Muscle layer of duodenum (tissue), 2 donors: ENCODE measurements around the gene ATP8B2.

Experiments
- H3K27ac ChIP-seq: one replicate; pipeline ENCODE4 v1.7.0; 2013; ENCODE audit warnings: mild to moderate bottlenecking, low read length
- H3K27me3 ChIP-seq: one replicate; pipeline ENCODE4 v1.7.0; 2013; ENCODE audit warnings: low read depth, mild to moderate bottlenecking, control low read depth, low read length
- H3K36me3 ChIP-seq, 2 donors: one replicate each; pipeline ENCODE4 v1.7.0; 2013; ENCODE audit warnings: low read length in 2 of 2, control low read depth in 1 of 2, mild to moderate bottlenecking in 1 of 2; ENCODE audit not compliant: insufficient read depth in 2 of 2, control insufficient read depth in 1 of 2
- H3K4me1 ChIP-seq, 2 donors: one replicate each; pipeline ENCODE4 v1.7.0; 2013; ENCODE audit warnings: low read length in 2 of 2, mild to moderate bottlenecking in 2 of 2, control low read depth in 1 of 2, moderate library complexity in 1 of 2; ENCODE audit not compliant: insufficient read depth in 2 of 2, control insufficient read depth in 1 of 2
- H3K4me3 ChIP-seq, 2 donors: one replicate each; pipeline ENCODE4 v1.7.0; 2013; ENCODE audit warnings: low read length in 2 of 2, low read depth in 1 of 2, mild to moderate bottlenecking in 1 of 2
- H3K9me3 ChIP-seq, 2 donors: one replicate each; pipeline ENCODE4 v1.7.0; 2013; ENCODE audit warnings: low read length in 2 of 2, control low read depth in 1 of 2, mild to moderate bottlenecking in 1 of 2; ENCODE audit not compliant: control insufficient read depth in 1 of 2
- donor health status: healthy.

Gene ATP8B2

DNA sequence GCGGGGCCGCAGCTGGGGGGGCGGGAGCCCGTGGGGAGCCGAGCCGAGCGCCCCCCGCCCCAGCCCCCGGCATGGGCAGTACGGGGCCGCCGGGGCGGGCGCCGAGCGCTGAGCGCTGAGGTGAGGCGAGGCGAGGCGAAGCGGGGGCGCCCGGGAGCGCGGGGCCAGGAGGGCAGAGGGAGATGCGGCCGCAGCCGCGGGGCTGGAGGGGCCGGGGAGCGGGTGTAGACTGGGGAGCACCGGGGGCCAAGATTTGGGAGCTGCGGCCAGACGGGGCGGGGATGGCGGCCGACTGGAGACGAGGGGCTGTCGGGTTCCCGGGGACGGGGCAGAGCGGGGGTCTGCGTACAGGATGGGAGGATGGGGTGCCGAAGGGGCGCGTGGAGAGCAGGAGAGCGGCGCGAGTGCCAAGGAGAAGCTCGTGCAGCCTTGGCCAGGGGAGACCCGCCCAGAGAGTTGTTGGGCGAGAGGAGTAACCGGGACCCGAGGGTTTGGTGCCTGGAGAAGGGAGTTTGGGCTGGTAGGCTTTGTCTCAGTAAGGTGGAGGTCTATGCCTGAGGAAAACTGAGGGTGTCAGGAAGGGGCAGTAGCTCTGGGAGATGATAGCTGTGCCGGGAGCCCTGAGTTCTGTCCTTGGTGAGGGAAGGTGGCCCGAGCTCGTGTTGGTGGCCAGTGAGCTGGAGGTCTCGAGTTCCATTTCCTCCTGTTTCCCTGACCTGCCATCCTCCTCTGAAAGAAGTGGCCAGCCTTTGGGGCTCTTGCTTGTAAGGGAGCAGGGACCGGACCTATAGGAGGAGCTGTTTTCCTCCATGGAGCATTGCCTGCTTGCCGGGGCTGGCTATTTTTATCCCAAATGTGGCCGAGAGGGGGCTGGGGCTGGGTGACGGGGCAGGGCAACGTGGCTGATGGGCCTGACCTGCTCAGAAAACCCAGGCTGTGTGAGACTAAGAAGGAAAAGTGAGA is 539 bp downstream of the ATP8B2 start:
- Histone ChIP-seq H3K27me3 (peaks cover 6% of the 10 kb centered on the region), H3K4me3 (peak overlapping the region; percentile 81 to 92), H3K36me3 (peaks cover 0 to 9% of the 10 kb centered on the region in 2 donors), H3K9me3 (no peaks in the 10 kb centered on the region), H3K27ac (peak overlapping the region; percentile 92), H3K4me1 (peaks cover 18 to 35% of the 10 kb centered on the region in 2 donors)

DNA sequence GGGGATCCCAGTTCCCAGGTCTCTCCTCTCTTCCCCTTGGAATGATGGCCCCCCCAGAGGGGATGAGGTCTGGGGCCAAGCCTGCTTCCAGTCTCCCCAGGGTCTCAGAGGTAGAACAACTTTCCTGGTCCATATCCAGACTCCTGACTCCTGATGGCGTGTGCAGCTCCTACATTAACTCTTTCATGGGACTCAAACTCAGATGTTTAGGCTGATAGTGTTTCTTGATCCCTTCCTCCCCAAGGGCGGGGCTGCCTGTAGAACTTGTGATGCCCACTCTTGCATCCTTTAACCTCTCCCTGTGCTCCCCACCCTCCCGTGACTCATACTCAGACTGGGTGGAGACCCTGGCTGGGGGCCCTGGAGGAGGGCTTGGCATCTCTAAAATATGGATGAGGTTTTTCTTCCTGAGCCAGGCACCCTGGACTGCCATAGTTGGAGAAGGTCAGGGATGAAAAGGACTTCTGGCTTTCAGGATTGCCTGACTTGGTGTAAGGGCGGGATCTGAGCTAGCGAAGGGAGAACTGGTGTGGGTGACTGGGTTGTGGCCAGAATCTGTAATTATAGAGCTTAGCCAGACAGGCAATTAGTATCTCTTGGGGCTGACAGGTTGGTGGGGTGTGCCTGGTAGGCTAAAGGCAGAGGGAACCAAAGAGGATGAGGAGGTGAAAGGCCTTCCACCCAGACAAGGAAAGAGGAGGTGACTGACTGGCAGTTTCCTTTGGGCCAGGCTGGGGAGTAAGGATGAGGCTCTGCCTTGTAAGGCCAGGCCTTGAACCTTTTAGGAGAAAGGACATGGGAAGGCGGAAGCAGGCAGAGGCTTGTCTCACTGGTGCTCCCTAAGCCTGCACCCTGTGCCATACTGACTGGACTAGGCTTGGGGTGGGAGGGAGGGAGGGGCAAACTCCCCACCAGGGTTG is 1.5 kb downstream of the ATP8B2 start:
- H3K27me3 ChIP-seq, result peaks cover 6% of the 10 kb centered on the region
- peak overlapping the region; percentile 81 to 92 for H3K4me3 ChIP-seq
- H3K36me3 ChIP-seq, result peaks cover 8 to 17% of the 10 kb centered on the region in 2 donors
- H3K27ac ChIP-seq, result peak overlapping the region; percentile 92
- no peaks in the 10 kb centered on the region for H3K9me3 ChIP-seq
- H3K4me1 ChIP-seq, result peaks cover 18 to 35% of the 10 kb centered on the region in 2 donors

DNA sequence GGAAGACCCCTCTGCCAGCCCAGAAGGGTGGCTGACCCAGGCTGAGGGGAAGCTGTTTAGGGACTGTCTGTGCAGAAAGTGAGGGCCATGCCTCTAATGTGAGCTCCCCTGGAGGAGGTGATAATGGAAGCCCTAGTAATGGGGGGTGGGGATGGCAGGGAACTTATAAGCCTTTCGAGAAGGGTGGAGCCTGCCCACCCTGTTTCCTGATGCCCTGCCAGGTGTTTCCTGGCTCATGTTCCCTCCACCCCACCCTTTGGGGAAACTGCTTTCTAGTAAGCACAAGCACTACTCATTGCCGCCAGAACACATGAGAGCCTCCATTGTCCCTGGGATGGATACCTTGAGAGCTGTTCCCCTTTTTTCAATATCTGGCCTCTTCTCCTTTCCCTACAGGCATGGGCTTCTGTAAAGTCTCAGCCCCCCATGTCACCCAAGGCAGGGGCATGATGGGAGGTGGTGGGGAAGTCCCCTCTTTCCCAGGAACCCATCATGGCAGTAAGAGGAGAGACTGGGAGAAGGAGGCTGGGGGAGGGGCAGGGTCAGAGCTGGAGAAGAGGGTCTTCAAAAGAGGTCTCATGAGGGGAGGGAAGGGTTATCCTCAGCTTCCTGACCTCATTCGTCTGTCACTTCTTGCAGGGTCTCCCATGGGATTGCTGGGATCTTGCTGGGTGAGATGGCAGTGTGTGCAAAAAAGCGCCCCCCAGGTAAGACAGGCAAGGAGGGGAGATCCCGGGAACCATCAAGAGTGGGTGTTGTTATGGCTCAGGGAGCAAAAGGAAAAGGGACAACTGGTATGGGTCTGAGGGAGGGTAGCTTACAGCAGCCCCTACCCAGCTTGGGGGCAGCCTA is 2.4 kb downstream of the ATP8B2 start:
- Histone ChIP-seq H3K4me1 (peaks cover 18 to 35% of the 10 kb centered on the region in 2 donors), H3K27me3 (peaks cover 6% of the 10 kb centered on the region), H3K36me3 (peaks cover 14 to 26% of the 10 kb centered on the region in 2 donors), H3K4me3 (peak overlapping the region; percentile 53 to 54), H3K9me3 (no peaks in the 10 kb centered on the region), H3K27ac (peak overlapping the region; percentile 63)

DNA sequence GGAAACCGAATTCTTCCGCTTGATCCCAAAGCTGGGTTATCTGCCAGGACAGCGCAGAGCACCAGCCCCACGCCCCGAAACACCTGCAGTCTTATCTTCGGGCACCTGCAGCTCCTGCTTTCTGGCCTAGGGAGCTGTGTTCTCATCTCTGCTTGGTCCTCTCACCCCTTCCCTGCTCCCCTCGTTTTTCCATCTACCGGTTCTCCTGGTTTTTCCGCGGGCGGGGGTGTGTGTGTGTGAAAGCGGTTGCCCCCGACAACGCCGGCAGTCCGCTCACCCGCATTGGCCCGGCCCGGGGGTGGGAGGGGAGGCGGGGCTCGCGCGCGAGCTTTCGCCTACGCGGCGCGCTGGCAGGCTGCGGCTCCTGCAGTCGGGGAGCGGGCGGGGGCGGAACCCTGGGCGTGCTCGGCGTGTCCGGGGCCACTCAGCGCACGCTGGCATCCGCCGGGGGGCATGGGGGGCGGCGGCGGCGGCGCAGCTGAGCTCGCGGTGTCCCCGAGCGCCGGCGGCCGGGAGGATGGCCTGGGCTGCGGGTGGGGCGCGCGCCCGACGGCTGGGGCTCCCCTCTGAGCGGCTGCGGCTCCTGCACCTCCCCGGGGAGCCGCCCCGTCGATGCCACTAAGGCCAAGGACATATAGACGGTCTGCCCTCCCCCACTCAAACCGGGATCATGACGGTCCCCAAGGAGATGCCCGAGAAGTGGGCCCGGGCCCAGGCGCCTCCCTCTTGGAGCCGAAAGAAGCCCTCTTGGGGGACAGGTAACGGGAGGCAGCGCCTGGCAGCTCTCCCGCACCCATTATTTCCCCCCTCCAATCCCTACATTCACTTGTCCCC is 3.2 kb downstream of the ATP8B2 start:
- Histone ChIP-seq H3K27ac (peak overlapping the region; percentile 63), H3K27me3 (peaks cover 6% of the 10 kb centered on the region), H3K36me3 (peaks cover 14 to 26% of the 10 kb centered on the region in 2 donors), H3K4me3 (peak overlapping the region; percentile 53 to 54), H3K9me3 (no peaks in the 10 kb centered on the region), H3K4me1 (peaks cover 18 to 35% of the 10 kb centered on the region in 2 donors)

DNA sequence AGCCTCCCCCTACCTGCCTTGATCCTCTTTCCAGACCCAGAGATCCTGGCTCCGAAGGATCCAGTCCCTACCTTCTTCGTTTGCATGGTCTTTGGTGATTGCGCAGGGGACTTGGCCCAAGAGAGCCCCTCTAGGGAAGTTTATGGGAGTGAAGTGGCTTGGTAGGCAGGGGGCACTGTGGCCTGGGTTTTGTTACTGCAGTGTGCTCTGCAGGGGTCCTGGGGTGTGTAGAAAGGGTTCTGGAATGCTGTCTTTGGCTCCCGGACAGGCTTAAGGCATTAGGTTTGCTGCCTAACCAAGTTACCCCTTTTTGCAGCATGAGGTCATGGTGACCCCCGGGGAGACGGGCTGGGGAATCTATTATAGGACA is 3.8 kb downstream of the ATP8B2 start:
- H3K27ac ChIP-seq, result peak overlapping the region; percentile 40
- no peaks in the 10 kb centered on the region for H3K9me3 ChIP-seq
- H3K27me3 ChIP-seq, result peaks cover 6% of the 10 kb centered on the region
- peak overlapping the region; percentile 37 to 54 for H3K4me3 ChIP-seq
- H3K4me1 ChIP-seq, result peaks cover 20 to 39% of the 10 kb centered on the region in 2 donors
- H3K36me3 ChIP-seq, result peaks cover 14 to 28% of the 10 kb centered on the region in 2 donors

DNA sequence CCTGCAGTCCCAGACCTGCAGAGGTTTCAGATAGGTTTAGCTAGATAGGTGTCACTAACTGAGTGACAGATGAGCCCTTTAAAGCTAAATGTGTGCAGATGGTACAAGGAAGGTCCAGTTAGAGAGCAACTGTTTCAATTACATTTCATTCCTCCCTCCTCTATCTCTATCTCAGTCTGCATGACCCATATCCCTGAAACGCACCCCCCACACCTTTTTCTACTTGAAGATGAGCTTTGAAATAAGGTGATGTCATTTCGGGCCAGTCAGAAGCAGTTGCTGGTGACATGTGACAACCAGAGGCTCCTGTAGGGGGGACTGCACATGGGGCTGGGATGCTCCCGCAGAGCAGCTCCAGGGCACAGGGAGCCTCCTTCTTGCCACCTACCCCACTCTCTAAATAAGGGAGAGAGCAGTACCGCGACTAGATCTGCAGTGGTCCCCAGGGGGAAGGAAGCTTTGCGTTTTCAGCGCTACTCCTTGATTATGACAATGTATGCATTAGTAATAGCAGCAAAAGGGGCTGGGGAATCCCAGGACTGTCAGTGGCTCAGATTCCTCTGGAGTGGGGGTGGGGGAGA is 4.3 kb downstream of the ATP8B2 start:
- Histone ChIP-seq H3K27me3 (peaks cover 6% of the 10 kb centered on the region), H3K4me1 (peaks cover 25 to 44% of the 10 kb centered on the region in 2 donors), H3K36me3 (peaks cover 18 to 32% of the 10 kb centered on the region in 2 donors), H3K27ac (peak overlapping the region; percentile 40), H3K4me3 (no peak overlapping the region), H3K9me3 (no peaks in the 10 kb centered on the region)

DNA sequence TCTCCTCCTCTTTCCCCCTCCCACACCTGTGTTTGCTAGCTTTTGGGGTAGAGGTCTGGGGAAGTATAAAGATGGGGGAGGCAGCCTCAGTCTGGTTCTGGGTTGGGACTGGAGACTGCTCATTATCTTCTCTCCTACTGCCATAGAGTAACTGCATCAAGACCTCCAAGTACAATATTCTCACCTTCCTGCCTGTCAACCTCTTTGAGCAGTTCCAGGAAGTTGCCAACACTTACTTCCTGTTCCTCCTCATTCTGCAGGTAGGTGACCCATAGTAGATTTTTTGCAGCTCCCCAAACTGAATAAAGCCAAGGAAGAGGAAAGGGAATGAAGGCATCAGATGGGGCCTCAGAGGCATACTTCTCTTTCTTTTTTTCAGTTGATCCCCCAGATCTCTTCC is 5.3 kb downstream of the ATP8B2 start:
- H3K4me3 ChIP-seq, result no peak overlapping the region
- H3K27ac ChIP-seq, result no peak overlapping the region
- peaks cover 6% of the 10 kb centered on the region for H3K27me3 ChIP-seq
- peaks cover 20 to 32% of the 10 kb centered on the region in 2 donors for H3K36me3 ChIP-seq
- H3K9me3 ChIP-seq, result no peaks in the 10 kb centered on the region
- H3K4me1 ChIP-seq, result peaks cover 28 to 52% of the 10 kb centered on the region in 2 donors

DNA sequence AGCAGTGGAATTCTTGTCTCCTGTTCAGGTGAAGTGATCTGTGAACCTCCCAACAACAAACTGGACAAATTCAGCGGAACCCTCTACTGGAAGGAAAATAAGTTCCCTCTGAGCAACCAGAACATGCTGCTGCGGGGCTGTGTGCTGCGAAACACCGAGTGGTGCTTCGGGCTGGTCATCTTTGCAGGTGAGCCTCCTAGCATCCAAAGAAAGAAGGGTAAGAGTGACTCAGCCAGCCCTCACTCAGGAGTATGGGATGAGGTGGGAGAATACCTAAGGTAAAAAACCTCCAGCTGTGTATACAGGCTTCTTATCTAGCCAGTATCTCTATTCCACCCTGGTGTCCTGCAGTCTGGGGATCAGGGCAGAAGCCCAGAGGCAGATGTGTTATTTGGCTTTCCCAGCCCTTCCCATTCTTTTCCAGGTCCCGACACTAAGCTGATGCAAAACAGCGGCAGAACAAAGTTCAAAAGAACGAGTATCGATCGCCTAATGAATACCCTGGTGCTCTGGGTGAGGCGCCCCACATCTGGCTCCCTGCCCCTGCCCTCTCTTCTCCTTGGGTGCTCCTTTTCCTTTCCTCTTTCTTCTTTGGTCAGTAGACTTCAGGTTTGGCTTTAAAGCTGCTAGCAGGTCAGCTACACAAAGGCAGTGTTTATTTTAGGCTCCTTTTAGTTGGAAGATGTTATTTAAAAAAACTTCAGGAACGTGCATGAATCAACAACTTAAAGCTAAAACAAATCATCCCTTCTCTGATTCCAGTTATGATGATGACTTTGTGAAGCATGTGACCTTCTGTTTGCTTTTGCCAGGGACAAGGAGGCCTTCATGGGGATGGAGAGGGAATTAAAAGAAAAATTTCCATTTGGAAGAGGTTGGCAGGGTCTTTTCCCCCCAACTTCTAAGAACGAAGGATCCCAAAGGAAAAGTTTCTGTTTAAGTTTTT is 9.0 kb downstream of the ATP8B2 start:
- Histone ChIP-seq H3K27me3 (peaks cover 6% of the 10 kb centered on the region), H3K36me3 (peaks cover 35 to 42% of the 10 kb centered on the region in 2 donors), H3K27ac (peak overlapping the region; percentile 74), H3K9me3 (no peaks in the 10 kb centered on the region), H3K4me3 (no peak overlapping the region), H3K4me1 (peaks cover 14 to 23% of the 10 kb centered on the region in 2 donors)

DNA sequence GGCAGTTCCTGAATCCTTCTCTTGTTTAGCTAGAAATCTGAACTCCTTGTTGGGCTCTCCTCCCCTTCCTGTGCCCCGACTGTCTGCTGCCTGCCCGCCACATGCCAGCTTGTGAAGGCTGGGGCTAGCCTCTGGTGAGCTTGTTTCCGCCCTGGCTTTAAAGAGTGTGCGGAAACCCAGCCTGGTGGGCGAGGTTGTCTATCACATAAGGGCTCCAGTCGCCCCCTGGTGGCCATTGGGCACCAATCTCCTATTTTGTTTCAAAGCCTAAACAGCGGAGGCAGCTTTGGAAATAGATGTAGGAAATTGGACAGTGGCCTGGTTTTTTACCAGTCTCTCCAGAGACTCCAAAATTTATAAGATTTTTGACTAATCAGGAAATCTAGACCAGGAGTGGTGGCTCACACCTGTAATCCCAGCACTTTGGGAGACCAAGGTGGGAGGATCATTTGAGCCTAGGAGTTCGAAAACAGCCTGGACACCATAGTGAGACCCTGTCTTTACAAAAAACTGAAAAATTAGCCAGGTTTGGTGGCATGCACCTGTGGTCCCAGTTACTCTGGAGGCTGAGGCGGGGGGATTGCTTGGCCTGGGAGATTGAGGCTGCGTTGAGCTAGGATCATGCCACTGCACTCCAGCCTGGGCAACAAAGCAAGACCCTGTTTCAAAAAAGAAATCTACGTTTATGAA is 9.8 kb downstream of the ATP8B2 start:
- H3K9me3 ChIP-seq, result no peaks in the 10 kb centered on the region
- H3K4me1 ChIP-seq, result peaks cover 11 to 17% of the 10 kb centered on the region in 2 donors
- no peak overlapping the region for H3K4me3 ChIP-seq
- H3K27me3 ChIP-seq, result no peaks in the 10 kb centered on the region
- peaks cover 39 to 50% of the 10 kb centered on the region in 2 donors for H3K36me3 ChIP-seq
- H3K27ac ChIP-seq, result peak overlapping the region; percentile 74
